Sigmoid colon (tissue), 7 donors: ENCODE results near the gene LCE2A. TPM values are rescaled to one million over a fixed set of nuclear protein-coding genes. Genes with fewer than 3 reads are reported as not detected.

Source experiments
- DNase-seq: peaks from one replicate; pipeline ENCODE4 v3.0.0-alpha.2; 2019
- H3K27ac ChIP-seq, 4 donors: fragments of 200-600 bp; sonication (generic); one replicate each; pipeline ENCODE4 v1.5.1; 2016 to 2019; ENCODE audit warnings: mild to moderate bottlenecking in 1 of 4
- H3K27me3 ChIP-seq, 3 donors: fragments of 200-600 bp; sonication (generic); one replicate each; pipeline ENCODE4 v1.5.1; 2019; ENCODE audit warnings: mild to moderate bottlenecking in 1 of 3
- H3K36me3 ChIP-seq, 4 donors: fragments of 200-600 bp; sonication (generic); one replicate each; pipeline ENCODE4 v1.5.1; 2016 to 2019
- H3K4me1 ChIP-seq, 4 donors: fragments of 200-600 bp; sonication (generic); one replicate each; pipeline ENCODE4 v1.5.1; 2017 to 2019
- H3K4me3 ChIP-seq, 4 donors: fragments of 200-600 bp; sonication (generic); one replicate each; pipeline ENCODE4 v1.5.1; 2017 to 2019; ENCODE audit warnings: mild to moderate bottlenecking in 2 of 4, moderate library complexity in 1 of 4
- H3K9me3 ChIP-seq, 4 donors: fragments of 200-600 bp in 3 of 4; sonication (generic) in 3 of 4; one replicate each; pipeline versions ENCODE4 v1.5.1 to v1.6.1; 2013 to 2019
- EP300 ChIP-seq, 4 donors: sonication (generic); formaldehyde crosslinking; IDR thresholded peaks; one replicate each; pipeline ENCODE4 v1.6.1; 2017; ENCODE audit warnings: antibody characterized with exemption in 4 of 4
- POLR2A ChIP-seq, 2 donors: fragments of 450-650 bp; IDR thresholded peaks; one replicate each; pipeline ENCODE4 v1.6.1; 2016; ENCODE audit warnings: antibody characterized with exemption in 2 of 2, mild to moderate bottlenecking in 2 of 2, moderate library complexity in 2 of 2
- POLR2AphosphoS5 ChIP-seq, 4 donors: sonication (generic); formaldehyde crosslinking; IDR thresholded peaks; one replicate each; pipeline ENCODE4 v1.6.1; 2017; ENCODE audit warnings: antibody characterized with exemption in 4 of 4
- WGBS, 2 donors: extraction: QIAGEN DNeasy Blood & Tissue Kit; methylation state at CpG; one replicate each; pipeline ENCODE4 v1.1.7; 2013; 5-methylcytosine and 5-hydroxymethylcytosine counted together
- intact Hi-C: fragments of 100-400 bp; cut with DNase I; formaldehyde crosslinking; loops from one replicate; pipeline ENCODE4 v1.15.1; 2023
- polyA plus RNA-seq, 3 donors: library from polyadenylated mRNA; stranded (reverse); fragments of 200-250 nt; gene quantifications; one replicate each; pipeline ENCODE4 v1.2.3, GENCODE V29; 2013
- total RNA-seq, 4 donors: library from RNA; depleted of rRNA; stranded (reverse); fragments of >200 nt; gene quantifications; one replicate each; pipeline ENCODE4 v1.1.0, GENCODE V29; 2016
- TF ChIP-seq, protein P1 (sequence below), 4 experiments: fragments of 450-650 bp in 3 of 4; fragments of 200-600 bp in 1 of 4; IDR thresholded peaks; one replicate each; pipeline ENCODE4 v1.5.1; 2016 to 2019; ENCODE audit warnings: antibody characterized with exemption in 4 of 4, mild to moderate bottlenecking in 3 of 4, moderate library complexity in 2 of 4
- donor health status: healthy with polysubstance abuse.
- donor health status: Bipolar disorder and iron deficiency.
- donor health status: healthy.

Gene LCE2A
- total and polyA plus RNA-seq, 7 donors, result not detected

DNA sequence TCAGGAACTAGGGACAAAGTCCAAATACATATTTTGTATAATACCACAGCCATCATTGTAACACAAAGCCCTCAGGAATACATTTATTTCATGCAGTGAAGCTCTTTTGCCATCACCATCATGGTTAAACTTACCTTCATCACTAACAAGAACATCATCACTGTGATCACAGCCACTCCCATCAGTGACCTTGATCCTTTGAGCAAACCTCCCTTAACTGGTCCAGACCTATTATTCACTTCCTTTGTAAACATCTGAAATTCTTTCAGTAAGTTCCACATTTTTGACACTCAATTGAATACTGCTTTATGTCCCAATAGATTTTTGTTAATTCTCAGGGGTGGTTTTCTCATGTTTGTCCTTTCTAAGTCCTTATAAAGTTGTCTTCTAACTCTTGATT lies 43.5 kb downstream of the LCE2A start:
- Histone ChIP-seq H3K9me3 (no peaks in the 10 kb centered on the region), H3K36me3 (no peaks in the 10 kb centered on the region), H3K27ac (no peak overlapping the region), H3K4me1 (no peaks in the 10 kb centered on the region), H3K27me3 (no peaks in the 10 kb centered on the region), H3K4me3 (no peak overlapping the region)
- no peak for DNase-seq
- TF ChIP-seq EP300 (IDR thresholded peaks at IDR 0.05) (no peak), POLR2A (IDR thresholded peaks at IDR 0.05) (no peak), POLR2AphosphoS5 (IDR thresholded peaks at IDR 0.05) (no peak)
- TF ChIP-seq, protein P1, sequence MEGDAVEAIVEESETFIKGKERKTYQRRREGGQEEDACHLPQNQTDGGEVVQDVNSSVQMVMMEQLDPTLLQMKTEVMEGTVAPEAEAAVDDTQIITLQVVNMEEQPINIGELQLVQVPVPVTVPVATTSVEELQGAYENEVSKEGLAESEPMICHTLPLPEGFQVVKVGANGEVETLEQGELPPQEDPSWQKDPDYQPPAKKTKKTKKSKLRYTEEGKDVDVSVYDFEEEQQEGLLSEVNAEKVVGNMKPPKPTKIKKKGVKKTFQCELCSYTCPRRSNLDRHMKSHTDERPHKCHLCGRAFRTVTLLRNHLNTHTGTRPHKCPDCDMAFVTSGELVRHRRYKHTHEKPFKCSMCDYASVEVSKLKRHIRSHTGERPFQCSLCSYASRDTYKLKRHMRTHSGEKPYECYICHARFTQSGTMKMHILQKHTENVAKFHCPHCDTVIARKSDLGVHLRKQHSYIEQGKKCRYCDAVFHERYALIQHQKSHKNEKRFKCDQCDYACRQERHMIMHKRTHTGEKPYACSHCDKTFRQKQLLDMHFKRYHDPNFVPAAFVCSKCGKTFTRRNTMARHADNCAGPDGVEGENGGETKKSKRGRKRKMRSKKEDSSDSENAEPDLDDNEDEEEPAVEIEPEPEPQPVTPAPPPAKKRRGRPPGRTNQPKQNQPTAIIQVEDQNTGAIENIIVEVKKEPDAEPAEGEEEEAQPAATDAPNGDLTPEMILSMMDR (IDR thresholded peaks at IDR 0.05), result no peak
- intact Hi-C loops, result no loop called here

DNA sequence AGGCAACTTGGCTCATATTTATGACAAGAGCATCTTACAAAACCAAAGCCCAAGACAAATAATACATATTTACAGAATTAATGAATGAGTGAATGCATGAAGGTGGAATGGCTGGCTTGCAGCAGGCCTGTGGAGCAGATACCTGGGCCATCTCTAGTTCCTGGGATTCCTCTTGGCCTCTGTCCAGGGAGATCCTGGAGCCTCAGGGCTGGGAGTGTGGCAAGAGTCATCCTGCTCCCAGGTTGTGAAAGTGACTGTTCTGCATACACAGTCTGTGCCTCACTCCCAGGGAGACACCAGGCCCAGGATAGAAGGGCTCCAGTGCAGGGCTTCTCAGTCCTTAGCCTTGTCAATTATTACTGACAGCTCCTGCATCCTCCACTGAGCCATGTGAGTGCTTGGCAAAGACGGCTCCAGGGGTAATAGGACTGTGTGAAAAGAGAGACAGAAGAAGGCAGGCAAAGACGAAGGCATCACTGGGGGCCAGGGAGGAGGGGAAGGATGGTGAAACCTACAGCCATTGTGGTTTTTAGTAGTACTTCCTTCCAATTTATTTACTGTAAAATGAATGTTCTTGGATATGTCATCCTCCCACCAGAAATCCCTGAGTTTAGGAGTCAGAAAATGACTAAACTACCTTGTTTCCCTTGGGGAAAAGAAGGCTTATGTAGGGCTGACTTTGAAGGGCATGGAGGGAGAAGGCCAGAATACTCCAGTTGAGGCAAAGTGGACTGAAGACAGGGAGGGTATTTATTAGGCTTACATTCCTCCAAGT lies 45.4 kb downstream of the LCE2A start:
- no peak for DNase-seq

DNA sequence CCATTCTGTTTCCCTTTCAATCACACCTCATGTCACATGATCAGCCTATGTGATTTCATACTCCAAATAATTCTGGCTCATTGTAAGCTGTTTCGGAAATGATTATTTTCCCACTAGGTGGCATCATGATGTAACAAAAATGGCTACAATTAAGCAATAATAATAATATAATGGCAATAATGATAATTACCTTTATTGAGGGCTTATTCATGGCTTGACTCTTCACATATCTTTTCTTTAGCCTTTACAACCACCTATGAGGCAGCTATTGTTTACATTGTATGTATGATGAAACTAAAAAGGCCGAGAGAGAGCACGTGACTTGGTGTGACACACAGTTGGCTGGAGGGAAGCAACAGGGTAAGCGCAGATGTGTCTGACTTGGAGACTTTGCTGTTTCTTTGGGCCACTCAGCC lies 47.2 kb downstream of the LCE2A start:
- H3K4me3 ChIP-seq, result no peak overlapping the region
- H3K27ac ChIP-seq, result no peak overlapping the region
- H3K9me3 ChIP-seq, result no peaks in the 10 kb centered on the region
- no peaks in the 10 kb centered on the region for H3K4me1 ChIP-seq
- WGBS, 2 donors, result 36 to 65% methylated on average over 4 of the region's 4 CpGs
- DNase-seq, result no peak
- H3K36me3 ChIP-seq, result no peaks in the 10 kb centered on the region
- no peaks in the 10 kb centered on the region for H3K27me3 ChIP-seq
- intact Hi-C loops, result no loop called here
- no peak for TF ChIP-seq POLR2AphosphoS5 (IDR thresholded peaks at IDR 0.05)
- TF ChIP-seq POLR2A (IDR thresholded peaks at IDR 0.05), result no peak
- TF ChIP-seq, protein P1 (IDR thresholded peaks at IDR 0.05), result no peak
- no peak for TF ChIP-seq EP300 (IDR thresholded peaks at IDR 0.05)

More for the DNA sequence above, 45.4 kb downstream of the LCE2A start:
- no peak overlapping the region for H3K4me3 ChIP-seq
- intact Hi-C loops, result no loop called here
- H3K27ac ChIP-seq, result no peak overlapping the region
- H3K9me3 ChIP-seq, result no peaks in the 10 kb centered on the region
- no peaks in the 10 kb centered on the region for H3K27me3 ChIP-seq
- TF ChIP-seq POLR2AphosphoS5 (IDR thresholded peaks at IDR 0.05), result no peak
- TF ChIP-seq EP300 (IDR thresholded peaks at IDR 0.05), result no peak
- no peak for TF ChIP-seq POLR2A (IDR thresholded peaks at IDR 0.05)
- TF ChIP-seq, protein P1 (IDR thresholded peaks at IDR 0.05), result no peak
- no peaks in the 10 kb centered on the region for H3K4me1 ChIP-seq
- H3K36me3 ChIP-seq, result no peaks in the 10 kb centered on the region
- 65 to 70% methylated on average over 2 of the region's 2 CpGs for WGBS, 2 donors

DNA sequence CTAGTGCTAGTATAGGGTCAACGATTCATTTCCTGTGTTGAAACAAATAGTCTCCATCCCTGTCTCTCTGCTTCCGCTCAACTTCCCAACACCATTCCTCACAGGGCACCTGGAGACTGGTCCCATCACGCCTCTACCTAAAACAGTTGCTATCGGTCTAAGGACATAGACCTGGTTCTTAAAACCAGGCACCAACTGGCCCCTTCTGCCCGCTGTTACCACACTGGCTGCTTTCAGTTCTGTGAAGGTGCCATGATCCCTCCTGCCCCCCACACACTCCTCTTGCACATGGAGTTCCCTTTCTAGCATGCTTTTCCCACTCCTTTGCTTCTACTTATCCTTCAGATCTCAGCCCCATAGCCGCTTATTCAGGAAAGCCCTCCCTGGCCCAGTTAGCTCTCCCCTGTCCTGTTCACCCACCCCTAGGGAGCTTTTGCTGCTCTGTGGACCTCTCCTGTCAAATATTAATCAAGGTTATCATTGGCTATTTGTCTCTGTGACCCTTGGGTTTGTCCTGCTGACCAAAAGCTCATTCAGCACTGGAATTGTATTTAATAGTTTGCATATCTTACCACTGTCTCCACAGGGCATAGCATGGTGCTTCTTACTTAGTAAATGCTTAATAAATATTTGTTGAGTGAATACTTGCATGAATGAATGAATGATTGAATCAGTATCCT lies 47.8 kb downstream of the LCE2A start:
- H3K36me3 ChIP-seq, result no peaks in the 10 kb centered on the region
- H3K4me1 ChIP-seq, result no peaks in the 10 kb centered on the region
- H3K27me3 ChIP-seq, result no peaks in the 10 kb centered on the region
- DNase-seq, result no peak
- no peak overlapping the region for H3K27ac ChIP-seq
- H3K4me3 ChIP-seq, result no peak overlapping the region
- TF ChIP-seq, protein P1 (IDR thresholded peaks at IDR 0.05), result no peak
- TF ChIP-seq EP300 (IDR thresholded peaks at IDR 0.05), result no peak
- TF ChIP-seq POLR2AphosphoS5 (IDR thresholded peaks at IDR 0.05), result no peak
- no peak for TF ChIP-seq POLR2A (IDR thresholded peaks at IDR 0.05)
- WGBS, 2 donors, result 81 to 83% methylated on average over 6 of the region's 6 CpGs
- H3K9me3 ChIP-seq, result no peaks in the 10 kb centered on the region
- intact Hi-C loops, result no loop called here
